Measurements from ENCODE around the gene NTF3.

NTF3 gene

GRCh38 chr12:5487948-5488625, 56.2 kb downstream of the NTF3 start:
- no peak for DNase-seq (ENCODE audit: low read depth)

GRCh38 chr12:5488626-5488955, 56.7 kb downstream of the NTF3 start:
- DNase-seq (ENCODE audit: low read depth): no peak

DNA sequence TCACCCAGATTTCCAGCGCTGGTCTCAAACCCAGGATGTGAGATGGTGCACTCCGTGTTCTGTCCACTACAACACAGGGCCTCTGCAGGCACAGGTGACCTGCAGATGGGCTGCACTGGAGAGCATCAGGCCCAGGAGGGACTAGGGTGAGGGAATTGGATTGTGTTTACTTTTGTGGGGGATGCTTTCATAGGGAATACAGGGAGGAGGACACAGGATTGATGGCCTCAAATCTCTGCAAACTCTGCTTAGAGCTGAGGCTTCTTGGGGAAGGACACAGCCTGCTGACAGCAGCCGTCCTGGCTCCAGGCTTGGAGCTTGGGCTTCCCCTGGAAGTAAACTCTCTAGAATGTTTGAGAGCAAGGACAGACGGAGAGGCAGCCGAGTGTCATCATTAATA, 57.1 kb downstream of the NTF3 start:
- no peak for DNase-seq (ENCODE audit: low read depth)

DNA sequence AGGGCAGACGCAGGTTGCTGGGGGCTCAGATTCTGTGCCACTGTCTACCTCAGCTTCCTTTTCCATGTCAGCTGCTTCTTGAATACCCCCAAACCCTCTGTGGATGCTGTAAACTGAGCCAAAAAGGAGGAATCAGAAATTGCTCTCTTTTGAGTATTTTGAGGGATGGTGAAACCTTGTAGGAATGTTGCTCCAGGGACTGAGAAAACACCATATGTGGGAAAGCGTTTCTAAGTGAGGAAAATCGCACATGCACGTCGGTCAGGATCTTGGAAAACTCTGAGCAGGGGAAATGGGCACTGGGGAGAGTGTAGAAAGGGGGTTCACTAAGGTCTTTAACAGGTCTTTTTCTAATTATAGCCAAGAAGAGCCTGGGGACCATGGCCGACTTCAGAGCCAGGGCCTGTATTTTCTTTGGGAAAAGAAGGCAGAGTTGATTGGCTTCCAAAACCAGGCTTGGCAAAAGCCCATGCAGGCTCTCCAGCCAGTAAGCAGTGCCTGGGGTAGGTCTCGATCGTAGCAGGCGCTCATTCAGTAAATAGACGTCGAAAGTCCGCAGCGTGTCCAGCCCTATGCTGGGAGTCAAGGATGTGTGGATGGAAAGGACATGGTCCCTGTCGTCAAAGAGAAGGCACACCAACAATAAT, 58.0 kb downstream of the NTF3 start:
- no peak for DNase-seq (ENCODE audit: low read depth)

DNA sequence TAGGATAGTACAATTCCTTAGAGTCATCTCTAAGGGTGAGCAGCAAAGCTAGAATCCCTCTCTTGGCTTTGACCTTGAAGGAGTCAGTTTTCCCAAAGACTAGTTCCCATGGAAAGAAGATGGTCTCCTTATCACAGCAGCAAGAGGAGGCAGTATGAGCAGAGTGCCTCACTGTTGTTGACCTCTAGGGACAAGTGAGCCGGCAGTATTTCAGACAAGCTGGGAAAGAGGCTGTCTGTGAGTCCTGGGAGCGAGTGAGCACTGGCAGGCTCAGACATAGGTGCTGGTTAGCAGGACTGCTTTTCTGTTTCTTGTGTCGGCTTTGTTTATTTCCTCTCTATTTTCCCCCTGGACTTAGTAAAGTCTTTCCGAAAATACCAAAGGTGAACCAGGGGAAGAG, 60.7 kb downstream of the NTF3 start:
- DNase-seq (ENCODE audit: low read depth): no peak

DNA sequence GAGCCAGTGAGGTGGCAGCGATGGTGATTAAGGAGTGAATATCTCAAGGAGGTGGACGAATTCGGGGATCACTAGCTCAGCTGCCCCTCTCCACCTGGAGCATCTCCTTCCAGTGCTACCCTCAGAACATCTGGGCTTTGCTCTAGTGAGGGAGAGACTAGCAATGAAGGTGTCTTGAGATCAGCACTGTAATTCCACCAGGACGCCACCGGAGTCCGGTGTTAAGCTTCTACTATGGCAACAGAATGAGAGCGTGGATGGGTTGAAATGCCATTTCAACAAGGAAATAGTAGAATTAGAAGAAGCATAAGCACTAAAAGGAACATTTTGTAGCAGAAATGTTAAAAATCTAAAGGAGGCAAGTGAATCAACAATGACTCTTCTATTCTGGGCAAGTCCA, 61.1 kb downstream of the NTF3 start:
- DNase-seq (ENCODE audit: low read depth): no peak

GRCh38 chr12:5494343-5494742, 62.4 kb downstream of the NTF3 start:
- DNase-seq (ENCODE audit: low read depth): no peak

DNA sequence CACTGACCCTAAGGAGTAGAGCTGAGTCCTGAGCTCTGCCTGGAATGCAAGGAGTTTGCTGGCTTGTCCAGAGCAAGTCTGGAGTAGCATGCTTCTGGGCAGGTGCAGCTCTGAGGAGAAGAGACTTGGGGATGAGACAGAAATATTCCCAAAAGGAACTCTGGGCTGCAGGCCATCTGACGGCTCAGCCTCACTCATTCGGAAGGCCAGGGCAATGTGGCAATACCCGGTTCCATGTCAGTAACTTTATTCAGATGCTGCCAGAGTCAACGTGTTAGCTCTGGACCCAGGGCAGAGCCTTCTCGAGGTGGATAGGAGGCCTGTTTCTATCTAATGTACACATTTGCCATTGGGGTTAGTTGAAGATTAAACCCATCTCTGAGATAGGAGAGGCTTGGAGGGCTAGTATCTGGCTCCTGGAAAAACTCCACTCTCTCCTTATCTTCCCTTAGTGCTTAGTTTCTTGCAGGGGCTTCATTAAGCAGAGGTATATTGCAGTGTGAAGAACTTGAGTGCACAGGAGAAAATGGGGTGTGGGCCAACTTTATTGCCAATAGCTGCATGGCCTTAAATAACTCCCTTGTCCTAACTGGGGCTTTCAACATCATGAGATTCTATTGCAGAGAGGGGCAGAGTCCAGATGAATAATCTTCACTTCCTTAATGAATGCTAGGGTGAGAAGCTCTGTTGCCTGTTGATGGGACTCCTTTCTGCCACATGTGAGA, 65.6 kb downstream of the NTF3 start:
- DNase-seq (ENCODE audit: low read depth): no peak

DNA sequence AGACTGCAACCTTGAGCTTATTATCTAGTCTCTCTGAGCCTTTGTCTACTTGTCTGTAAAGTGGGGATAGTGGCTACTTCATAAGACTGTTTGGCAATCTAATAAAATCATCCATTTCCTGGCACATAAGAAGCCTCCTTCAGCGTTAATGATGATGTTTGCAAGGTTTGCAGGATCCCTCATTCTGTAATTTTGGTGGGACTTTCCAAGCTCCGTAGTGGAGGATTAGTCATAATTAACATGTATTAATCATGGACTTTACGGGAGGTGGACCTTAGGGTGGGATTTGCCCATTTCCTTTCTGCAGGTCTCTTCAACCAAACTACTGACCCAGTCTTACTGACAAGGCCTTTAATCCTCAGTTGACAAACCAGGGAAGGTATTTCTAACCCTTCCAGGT, 66.2 kb downstream of the NTF3 start:
- no peak for DNase-seq (ENCODE audit: low read depth)

DNA sequence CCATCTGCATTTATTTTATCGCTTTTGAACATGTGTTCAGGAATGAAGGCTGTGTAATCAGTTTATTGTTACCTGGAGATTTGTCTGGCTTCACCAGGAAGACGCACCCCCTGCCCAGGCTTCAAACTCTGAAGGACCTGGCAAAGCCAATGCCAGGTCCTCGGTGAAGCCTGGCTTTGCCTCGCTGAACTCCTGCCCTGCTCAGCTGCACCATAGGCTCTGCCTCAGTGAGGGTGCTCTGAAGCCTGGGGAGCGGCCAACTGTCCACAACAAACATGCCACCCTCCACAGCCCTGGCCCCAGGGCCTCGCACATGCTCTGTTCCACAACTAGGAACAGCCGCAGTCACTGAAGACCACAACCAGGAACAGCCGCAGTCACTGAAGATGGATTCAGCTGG, 66.9 kb downstream of the NTF3 start:
- no peak for DNase-seq (ENCODE audit: low read depth)

- peak; percentile 30 for DNase-seq (ENCODE audit: low read depth)
Observed at GRCh38 chr12:5499566-5500330, 67.8 kb downstream of the NTF3 start.

DNA sequence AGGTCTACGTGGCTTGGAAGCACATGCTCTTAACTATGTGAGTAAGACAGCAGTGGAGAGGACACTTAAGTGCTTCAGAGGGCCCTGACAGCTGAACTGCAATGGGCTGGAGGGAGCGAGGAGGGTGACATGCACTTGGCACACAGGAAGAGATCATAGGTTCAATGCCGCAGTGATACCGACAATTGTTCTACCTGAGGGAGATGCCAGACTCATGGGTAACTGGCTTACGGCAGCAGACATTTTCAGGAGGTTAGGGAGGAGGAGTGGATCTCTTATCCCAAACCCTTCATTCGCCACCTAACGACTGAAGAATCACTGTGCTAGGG, 68.4 kb downstream of the NTF3 start:
- no peak for DNase-seq (ENCODE audit: low read depth)

- no peak for DNase-seq (ENCODE audit: low read depth)
Observed at GRCh38 chr12:5503774-5504173, 71.9 kb downstream of the NTF3 start.

GRCh38 chr12:5505116-5505515, 73.2 kb downstream of the NTF3 start:
- DNase-seq (ENCODE audit: low read depth): no peak

DNA sequence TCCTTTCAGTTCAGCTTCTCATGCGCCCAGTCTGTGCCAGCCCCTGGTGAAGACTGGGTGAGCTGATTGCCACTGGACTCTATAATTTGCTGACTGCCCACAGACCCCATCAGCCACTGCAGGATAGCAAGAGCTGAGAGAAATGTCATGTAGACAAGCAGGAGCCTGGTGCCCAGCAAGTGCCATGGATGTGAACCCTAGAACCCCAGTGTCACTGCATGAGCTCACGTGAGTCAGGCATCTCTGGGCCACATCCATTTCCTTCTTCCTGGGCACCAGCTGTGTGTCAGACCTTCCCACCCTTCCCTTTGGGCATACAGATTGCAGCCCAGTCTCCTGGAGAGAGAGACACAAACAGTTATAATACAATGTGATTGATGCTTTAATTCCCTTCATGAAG, 73.8 kb downstream of the NTF3 start:
- no peak for DNase-seq (ENCODE audit: low read depth)

GRCh38 chr12:5506295-5506694, 74.4 kb downstream of the NTF3 start:
- no peak for DNase-seq (ENCODE audit: low read depth)

GRCh38 chr12:5506821-5507231, 74.9 kb downstream of the NTF3 start:
- no peak for DNase-seq (ENCODE audit: low read depth)

DNA sequence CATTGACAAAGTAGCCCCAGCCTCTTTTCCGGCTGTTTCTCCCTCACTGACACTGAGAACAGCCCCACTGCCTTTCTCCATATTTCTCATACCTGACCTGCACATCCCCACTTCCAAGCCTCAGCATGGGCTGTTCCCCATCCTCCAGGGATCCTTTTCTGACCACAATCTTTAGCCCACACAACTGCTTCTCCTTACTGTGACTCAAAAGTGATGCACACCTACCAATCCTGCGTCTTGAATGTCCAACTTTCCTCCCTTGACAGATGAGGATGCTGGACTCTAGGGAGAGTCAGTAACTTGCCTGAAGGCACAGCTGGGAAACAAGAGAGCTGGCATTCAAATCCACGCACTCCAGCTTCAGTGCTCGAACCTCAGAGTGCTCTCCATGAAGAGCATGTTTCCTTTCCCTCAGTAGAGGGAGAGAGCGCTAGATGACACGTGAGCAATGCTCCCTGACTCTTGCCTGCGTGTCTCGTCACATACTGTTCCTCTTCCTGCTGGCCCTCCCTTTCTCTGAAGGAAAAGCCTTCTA, 75.6 kb downstream of the NTF3 start:
- no peak for DNase-seq (ENCODE audit: low read depth)

GRCh38 chr12:5507944-5508343, 76.0 kb downstream of the NTF3 start:
- DNase-seq (ENCODE audit: low read depth): no peak

GRCh38 chr12:5509102-5509501, 77.2 kb downstream of the NTF3 start:
- DNase-seq (ENCODE audit: low read depth): no peak

- no peak for DNase-seq (ENCODE audit: low read depth)
Observed at GRCh38 chr12:5509557-5509956, 77.6 kb downstream of the NTF3 start.

DNA sequence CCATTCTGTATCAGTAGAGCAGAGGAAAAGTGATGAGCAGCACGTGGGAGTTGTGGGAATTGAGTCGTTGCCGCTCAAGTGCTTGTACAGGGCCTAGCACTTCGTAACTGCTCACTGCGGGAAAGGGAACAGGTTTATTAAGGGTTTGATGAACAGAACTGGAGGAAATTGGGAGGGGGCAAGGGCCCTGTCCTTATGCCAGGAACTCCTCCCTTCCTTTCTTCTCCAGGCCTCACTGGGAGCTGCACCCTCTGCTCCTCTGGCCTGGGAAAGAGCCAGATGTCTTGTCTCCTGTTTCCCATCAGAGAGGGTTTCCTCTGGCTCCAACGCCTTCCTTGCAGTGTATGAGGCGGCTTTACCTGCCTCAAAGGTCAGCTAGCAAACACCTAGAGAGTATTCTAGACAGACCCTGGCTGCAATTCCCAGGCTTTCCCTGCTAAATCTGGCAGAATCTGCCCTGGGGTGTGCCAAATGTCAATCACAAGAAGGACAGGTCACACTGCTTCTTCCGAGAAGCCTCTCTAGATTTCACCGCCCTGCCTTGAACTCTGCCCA, 78.4 kb downstream of the NTF3 start:
- no peak for DNase-seq (ENCODE audit: low read depth)

Data from non-pigmented ciliary epithelial cell (primary cell).